ENCODE measurements around the gene PRSS27.
"Not testable (repeated sequence)": the region's sequence is repeated elsewhere in the genome, so short reads cannot be mapped to it uniquely, and the experiment has no call there.

The PRSS27 gene

DNA sequence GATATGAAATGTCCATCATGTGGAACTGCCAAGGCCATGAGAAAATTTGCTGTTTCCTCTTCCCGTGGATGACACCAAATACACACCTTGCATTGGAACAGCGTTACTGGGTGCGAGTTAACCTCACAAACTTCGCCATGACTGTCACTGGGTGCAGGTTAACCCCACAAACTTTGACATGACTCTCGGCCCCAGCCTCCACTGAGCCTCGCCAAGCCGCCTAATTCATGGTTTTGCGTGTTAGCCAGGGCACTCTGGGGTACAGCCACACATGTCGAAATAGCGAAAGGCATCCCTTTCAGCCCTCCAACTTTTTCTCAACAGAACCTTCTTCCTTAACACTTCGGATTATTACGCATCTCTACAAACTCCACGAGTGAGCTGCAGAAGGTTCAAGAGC is 48.3 kb downstream of the PRSS27 start:
- no peak for DNase-seq (ENCODE audit: low spot score)

DNA sequence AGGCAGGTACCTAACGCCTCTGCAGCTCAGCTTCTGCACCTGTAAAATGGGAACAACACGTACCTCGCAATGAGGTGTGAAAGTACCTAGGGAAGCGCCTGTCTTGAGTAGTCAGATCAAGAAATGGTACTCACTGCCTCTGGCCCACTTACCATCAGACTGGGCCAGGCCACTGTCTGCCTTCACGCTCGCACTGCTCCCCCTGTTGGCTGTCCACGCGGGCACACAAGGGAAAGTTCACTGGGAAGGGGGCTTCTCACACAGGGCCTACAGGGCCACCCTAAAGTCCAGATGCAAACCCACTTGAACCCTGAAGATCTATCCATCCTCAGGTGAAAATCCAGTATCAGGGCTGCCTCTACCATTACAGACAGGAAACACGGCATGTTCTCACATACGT is 48.8 kb downstream of the PRSS27 start:
- not testable (repeated sequence) for DNase-seq (ENCODE audit: low spot score)

DNA sequence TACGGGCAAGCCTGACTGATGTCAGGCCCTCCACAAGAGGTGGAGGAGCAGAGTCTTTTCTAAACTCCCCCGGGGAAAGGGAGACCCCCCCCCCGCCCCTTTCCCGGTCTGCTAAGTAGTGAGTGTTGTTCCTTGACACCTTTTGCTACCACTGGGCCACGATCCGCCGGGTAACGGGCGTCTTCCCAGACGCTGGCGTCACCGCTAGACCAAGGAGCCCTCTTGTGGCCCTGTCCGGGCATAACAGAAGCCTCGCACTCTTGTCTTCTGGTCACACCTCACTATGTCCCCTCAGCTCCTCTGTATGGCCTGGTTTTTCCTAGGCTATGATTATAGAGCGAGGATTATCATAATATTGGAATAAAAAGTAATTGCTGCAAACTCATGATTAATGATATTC is 50.0 kb downstream of the PRSS27 start:
- not testable (repeated sequence) for DNase-seq (ENCODE audit: low spot score)

DNA sequence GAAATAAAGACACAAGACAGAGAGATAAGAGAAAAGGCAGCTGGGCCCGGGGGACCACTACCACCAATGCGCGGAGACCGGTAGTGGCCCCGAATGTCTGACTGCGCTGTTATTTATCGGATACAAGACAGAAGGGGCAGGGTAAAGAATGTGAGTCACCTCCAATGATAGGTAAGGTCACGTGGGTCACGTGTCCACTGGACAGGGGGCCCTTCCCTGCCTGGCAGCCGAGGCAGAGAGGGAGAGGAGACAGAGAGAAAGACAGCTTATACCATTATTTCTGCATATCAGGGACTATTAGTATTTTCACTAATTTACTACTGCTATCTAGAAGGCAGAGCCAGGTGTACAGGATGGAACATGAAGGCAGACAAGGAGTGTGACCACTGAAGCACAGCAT is 50.4 kb downstream of the PRSS27 start:
- DNase-seq (ENCODE audit: low spot score) = not testable (repeated sequence)

DNA sequence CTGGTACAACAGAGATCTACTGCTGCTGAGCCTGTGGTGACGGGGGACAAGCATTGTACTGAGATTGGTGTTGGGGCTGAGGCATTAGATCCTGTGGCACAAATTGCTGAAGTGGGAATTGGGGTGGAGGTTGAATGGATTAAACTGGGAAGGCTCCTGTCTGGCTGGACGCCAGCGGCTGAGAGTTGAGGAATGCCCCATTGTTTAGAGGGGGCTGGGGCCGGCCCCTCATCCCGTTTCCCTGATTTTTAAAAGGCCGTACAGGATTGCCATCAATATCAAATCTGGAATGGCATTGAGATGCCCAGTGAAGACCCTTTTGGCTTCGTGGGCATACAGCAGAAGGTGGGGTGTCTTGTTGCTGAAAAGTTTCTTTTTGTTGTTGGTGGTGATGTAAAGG is 53.4 kb downstream of the PRSS27 start:
- DNase-seq (ENCODE audit: low spot score) = not testable (repeated sequence)

DNA sequence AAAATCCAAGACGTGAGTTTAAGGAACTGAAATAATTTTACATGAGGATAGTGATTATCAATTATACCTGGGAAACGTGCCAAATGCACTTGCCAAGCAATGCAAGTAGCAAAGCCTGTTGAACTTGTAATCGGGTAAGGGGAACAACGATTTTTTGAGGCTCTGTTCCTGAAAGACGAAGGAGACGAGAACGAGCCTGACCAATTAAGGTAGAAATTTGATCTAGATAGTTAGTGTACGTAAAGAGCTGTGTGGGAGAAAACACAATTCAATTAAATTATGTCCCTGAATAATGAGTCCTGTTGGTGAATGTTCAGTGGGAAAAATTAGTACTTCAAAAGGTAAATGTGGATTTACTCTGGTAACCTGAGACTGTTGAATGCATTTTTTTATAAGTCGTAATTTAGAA is 55.4 kb downstream of the PRSS27 start:
- no peak for DNase-seq (ENCODE audit: low spot score)

DNA sequence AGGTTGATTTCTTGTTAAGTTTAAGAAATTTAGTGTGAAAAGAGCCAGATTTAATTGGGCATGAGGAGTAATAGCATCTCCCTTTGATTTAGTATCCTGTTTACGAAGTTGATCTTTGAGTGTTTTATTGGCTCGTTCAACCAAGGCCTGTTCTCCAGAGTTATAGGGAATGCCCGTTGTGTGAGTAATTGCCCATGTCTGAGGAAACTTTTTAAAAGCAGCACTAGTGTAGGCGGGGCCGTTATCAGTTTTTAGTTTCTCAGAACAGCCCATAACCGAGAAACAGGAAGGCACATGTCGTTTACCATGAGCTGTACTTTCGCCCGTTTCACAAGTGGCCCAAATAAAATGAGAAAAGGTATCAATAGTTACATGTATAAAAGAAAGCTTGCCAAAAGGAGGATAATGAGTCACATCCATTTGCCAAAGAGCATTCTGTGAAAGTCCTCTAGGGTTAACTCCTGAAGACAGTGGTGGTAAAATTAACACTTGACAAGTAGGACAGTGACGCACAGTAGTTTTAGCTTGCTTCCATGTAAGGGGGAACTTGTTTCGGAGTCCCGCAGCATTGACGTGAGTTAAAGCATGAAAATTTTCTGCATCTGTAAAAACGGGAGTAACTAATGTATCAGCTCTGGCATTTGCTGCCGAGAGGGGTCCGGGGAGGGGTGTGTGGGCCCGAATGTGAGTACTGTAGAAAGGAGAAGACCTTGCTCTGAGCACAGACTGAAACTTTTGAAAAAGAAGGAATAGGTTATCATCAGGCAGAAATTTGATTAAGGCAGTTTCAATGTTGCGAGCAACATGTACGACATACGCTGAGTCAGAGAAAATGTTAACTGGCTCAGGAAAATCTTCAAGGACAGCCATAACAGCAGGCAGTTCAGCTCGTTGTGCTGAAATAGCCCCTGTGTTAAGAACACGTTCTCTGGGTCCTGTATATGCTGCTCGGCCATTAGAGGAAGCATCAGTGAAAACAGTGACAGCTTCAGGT is 56.2 kb downstream of the PRSS27 start:
- no peak for DNase-seq (ENCODE audit: low spot score)

Measured in HuH-7 (cell line).